ENCODE results near the gene ZBTB32.
A peak's percentile ranks its signal among the peaks of the same experiment; 100 is the strongest.
"Not testable (repeated sequence)": the region's sequence is repeated elsewhere in the genome, so short reads cannot be mapped to it uniquely, and the experiment has no call there.

The ZBTB32 gene

DNA sequence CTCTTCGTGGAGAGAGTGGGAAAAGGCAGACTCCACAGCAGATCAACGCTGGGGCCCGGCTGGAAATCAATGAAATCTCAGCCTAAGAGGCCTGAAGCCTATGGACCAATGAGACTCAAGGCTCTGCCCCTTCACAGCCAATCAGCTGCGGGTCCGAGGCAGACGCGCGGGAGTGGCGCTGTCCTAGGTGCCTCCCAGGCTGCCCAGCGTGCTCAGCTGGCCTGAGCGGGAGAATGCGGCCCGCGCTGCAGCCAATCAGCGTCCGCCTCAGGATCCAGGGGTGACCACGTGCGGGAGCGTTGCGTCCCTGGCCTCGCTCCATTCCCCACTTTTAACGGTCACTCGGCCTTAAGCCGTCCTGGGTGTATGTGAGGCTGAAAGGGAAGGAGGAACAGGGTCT is at the start of gene ZBTB32:
Gene ZBTB32, plus strand, starts transcription at position 341 of the 400 bp plus-strand sequence. CDS start 10,069 bp downstream, outside the sequence.
- no peak for DNase-seq (ENCODE audit: low read depth)

DNA sequence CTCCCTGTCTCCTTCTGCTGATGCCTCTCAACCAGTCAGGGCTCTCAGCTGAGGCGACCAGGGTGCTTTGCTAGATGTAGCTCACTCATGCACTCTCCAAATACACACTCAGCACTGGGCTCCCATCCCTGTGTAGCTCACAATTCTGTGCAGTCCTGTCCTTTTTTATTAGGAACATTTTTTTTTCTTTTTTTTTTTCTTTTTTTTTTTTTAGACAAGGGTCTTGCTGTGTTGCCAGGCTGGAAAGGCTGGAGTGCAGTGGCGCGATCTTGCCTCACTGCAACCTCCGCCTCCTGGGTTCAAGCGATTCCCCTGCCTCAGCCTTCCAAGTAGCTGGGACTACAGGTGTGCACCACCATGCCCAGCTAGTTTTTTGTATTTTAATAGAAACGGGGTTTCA is 49.5 kb upstream of the ZBTB32 start:
- DNase-seq (ENCODE audit: low read depth), result not testable (repeated sequence)

DNA sequence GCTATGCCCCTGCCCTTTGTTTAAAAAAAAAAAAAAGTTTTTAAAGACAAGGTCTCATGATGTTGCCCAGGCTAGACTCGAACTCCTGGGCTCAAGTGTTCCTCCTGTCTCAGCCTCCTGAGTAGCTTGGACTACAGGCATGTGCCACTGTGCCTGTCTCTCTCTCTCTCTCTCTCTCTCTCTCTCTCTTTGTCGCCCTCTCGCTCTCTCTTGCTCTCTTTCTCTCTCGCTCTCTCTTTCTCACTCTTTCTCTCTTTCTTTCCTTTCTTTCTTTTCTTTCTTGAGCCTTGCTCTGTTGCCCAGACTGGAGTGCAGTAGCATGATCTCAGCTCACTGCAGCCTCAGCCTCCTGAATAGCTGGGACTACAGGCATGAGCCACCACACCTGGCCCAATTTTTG is 48.8 kb upstream of the ZBTB32 start:
- DNase-seq (ENCODE audit: low read depth), result no peak

- DNase-seq (ENCODE audit: low read depth), result no peak
These were observed 47.7 kb upstream of the ZBTB32 start for GRCh38 chr19:35656700-35657099.

DNA sequence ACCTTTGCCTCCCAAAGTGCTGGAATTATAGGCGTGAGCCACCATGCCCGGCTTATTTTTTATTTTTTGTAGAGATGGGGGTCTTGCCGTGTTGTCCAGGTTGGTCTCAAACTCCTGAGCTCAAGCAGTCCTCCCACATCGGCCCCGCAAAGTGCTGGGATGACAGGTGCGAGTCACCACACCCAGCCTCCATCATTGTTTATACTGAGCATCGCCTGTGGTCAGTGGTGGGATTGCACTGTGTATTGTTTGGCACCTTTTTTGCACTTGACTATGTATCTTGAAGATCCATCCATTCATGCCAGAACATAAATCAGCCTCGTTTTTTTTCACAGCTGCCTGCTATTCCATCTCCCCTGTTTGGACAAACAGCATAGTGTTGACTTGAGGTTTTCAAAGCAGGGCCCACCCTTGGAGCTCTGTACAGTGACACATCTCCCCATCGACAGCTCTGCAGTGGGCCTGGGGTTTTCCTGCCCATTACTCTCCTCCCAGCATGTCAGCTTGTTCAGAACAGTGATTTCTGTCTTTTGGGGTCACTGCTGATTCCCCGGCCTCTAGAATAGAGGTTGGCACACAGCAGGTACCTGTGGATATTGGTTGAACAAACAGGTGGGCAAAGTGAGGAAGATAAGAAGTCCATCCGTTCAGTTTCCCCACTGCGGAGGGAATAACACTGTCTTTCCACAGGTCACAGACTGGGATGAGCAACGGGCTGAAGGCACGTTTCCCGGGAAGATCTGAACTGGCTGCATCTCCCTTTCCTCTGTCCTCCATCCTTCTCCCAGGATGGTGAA is 46.3 kb upstream of the ZBTB32 start:
- DNase-seq (ENCODE audit: low read depth), result no peak

DNA sequence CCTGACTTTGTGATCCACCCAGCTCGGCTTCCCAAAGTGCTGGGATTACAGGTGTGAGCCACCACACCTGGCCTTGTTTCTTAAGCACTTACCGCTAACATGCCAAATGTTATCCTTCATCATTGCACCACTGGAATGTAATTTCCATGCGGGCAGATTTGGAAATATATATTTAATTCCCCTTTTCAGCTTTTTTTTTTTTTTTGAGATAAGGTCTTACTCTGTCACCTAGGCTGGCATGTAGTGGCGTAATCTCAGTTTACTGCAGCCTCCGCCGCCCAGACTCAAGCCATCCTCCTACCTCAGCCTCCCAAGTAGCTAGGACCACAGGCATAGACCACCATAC is 42.4 kb upstream of the ZBTB32 start:
- no peak for DNase-seq (ENCODE audit: low read depth)

- no peak for DNase-seq (ENCODE audit: low read depth)
These were observed 40.4 kb upstream of the ZBTB32 start for GRCh38 chr19:35663981-35664380.

- DNase-seq (ENCODE audit: low read depth), result no peak
These were observed 39.2 kb upstream of the ZBTB32 start for GRCh38 chr19:35665157-35665556.

GRCh38 chr19:35665604-35666003 is 38.8 kb upstream of the ZBTB32 start:
- DNase-seq (ENCODE audit: low read depth), result no peak

DNA sequence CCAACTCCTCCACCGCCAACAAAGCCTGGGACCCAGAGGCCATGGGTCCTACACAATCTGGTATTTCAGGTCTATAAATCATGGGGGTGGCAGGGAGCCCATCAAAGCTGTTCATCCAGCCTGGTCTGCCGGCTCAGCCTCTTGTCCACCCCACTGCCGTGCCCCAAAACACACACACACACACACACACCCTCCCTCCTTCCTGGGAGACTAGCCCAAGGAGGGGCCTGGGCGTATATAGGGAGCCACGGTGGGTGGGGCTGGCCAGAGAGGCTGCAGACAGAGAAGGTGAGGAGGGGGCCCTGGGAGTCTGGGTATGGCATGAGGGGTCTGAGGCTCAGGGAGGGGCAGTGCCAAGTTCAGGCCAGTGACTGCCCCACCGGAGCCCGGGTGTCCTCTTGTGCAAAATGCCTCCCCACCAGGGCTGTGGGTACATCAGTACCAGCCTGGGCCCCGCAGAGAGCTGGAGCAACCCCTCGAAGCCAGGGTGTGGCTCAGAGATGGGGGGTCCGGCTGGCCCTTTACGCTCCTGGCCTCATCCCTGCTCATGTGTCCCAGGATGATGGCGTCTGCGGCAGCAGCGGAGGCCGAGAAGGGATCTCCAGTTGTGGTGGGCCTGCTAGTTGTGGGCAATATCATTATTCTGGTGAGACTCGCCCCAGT is 38.0 kb upstream of the ZBTB32 start, which contains the start of gene UPK1A:
Gene UPK1A, plus strand, starts transcription at position 267 of the 663 bp plus-strand sequence. Its CDS starts 296 bp downstream, at position 563.
- DNase-seq (ENCODE audit: low read depth), result no peak

GRCh38 chr19:35669566-35669965 is 34.8 kb upstream of the ZBTB32 start:
- DNase-seq (ENCODE audit: low read depth), result no peak

DNA sequence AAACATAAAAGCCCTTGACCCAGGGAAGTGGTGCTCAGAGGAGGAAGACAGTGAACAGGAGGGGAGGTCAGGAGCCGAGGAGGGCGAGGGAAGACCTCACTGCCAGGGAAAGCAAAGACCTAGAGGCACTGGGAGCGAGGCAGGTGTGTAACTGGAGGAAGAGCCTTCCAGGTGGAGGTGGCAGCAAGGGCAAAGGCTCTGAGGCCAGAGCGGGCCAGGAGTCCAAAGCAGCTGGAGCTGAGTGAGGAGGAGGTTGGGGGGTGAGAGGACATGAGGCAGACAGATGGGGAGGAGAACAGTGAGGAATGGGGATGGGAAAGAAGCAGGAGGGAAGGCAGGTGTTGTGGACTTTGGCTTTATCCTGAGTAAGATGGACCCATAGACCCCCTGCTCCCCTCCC is 34.4 kb upstream of the ZBTB32 start:
- DNase-seq (ENCODE audit: low read depth), result no peak

GRCh38 chr19:35670686-35671085 is 33.7 kb upstream of the ZBTB32 start:
- DNase-seq (ENCODE audit: low read depth), result no peak

- no peak for DNase-seq (ENCODE audit: low read depth)
These were observed 32.5 kb upstream of the ZBTB32 start for GRCh38 chr19:35671818-35672217.

- DNase-seq (ENCODE audit: low read depth), result no peak
These were observed 31.1 kb upstream of the ZBTB32 start for GRCh38 chr19:35673121-35673804.

- DNase-seq (ENCODE audit: low read depth), result no peak
These were observed 28.7 kb upstream of the ZBTB32 start for GRCh38 chr19:35675589-35676140.

DNA sequence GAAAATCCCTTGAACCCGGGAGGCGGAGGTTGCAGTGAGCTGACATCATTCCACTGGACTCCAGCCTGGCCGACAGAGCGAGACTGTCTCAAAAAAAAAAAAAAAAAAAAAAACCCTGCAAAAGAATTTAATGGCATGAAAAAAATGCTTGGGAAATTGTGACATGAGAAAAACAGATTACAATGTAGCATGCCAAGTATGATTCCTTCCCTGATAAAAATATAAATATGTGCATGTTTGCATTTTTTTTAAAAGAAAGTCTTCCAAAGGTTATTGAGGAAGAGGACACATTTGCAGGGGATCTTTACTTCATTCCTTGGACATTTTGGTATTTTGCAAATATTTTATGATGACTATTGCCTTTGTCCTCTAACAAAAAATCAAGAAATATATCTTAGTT is 14.5 kb upstream of the ZBTB32 start:
- DNase-seq (ENCODE audit: low read depth), result no peak

DNA sequence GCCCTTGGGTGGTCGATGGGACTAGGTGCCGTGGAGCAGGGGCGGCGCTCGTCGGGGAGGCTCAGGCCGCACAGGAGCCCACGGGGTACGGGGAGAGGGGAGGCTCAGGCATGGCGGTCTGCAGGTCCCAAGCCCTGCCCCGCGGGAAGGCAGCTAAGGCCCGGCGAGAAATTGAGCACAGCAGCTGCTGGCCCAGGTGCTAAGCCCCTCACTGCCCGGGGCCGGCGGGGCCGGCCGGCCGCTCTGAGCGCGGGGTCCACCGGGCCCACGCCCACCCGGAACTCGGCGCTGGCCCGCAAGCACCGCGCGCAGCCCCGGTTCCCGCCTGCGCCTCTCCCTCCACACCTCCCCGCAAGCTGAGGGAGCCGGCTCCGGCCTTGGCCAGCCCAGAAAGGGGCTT is 13.3 kb upstream of the ZBTB32 start:
- not testable (repeated sequence) for DNase-seq (ENCODE audit: low read depth)

GRCh38 chr19:35692010-35692409 is 12.3 kb upstream of the ZBTB32 start:
- DNase-seq (ENCODE audit: low read depth), result no peak

DNA sequence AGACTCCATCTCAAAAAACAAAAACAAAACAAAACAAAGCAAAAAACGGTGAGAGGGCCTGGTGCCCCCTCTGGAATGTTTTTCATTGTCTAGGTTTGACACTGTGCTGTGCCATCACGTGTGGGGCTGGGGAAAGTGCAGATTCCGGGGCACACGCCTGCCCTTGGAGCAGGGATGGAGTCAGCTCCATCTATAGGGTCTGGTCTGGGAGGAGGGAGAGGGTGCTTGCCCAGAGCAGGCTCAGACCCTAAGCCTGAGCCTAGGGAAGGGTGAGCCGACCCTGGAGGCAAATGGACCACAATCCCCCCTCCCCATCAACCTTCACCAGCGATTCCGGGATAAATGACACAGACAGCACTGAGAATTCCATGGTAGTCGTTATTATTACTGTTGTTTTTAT is 10.9 kb upstream of the ZBTB32 start:
- no peak for DNase-seq (ENCODE audit: low read depth)

DNA sequence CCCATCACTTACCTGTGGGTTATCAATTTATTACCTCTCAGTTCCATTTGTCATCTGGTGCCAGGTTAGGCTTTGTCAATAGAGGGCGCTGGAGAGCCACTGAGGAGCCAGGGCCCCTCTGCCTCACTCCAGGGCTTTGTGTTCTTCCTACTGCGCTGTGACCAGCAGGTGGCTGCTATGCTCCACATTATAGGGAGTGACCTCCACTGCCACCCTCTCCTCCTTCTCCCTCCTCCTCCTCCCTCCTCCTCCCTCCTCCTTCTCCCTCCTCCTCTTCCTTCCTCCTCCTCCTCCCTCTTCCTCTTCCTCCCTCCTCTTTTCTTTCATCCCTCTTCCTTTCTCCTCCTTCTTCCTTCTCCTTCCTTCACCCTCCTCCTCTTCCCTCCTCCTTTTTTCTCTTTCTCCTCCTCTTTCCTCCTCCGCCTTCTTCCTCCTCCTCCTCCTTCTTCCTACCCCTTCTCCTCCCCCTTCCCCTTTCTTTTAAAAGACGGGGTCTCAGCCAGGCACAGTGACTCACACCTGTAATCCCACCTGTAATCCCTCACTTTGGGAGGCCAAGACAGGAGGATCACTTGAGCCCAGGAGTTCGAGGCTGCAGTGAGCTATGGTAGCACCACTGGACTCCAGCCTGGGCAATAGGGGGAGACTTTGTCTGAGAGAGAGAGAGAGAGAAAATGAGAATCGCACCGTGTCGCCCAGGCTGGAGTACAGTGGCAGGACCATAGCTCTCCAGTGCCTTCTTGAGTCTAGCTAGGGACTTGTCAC is 10.3 kb upstream of the ZBTB32 start:
- DNase-seq (ENCODE audit: low read depth), result peak; percentile 72

GRCh38 chr19:35695895-35696422 is 8.4 kb upstream of the ZBTB32 start:
- DNase-seq (ENCODE audit: low read depth), result no peak

All from T-helper 22 cell (primary cell).